Measurements from ENCODE around the gene RTEL1.

DNA sequence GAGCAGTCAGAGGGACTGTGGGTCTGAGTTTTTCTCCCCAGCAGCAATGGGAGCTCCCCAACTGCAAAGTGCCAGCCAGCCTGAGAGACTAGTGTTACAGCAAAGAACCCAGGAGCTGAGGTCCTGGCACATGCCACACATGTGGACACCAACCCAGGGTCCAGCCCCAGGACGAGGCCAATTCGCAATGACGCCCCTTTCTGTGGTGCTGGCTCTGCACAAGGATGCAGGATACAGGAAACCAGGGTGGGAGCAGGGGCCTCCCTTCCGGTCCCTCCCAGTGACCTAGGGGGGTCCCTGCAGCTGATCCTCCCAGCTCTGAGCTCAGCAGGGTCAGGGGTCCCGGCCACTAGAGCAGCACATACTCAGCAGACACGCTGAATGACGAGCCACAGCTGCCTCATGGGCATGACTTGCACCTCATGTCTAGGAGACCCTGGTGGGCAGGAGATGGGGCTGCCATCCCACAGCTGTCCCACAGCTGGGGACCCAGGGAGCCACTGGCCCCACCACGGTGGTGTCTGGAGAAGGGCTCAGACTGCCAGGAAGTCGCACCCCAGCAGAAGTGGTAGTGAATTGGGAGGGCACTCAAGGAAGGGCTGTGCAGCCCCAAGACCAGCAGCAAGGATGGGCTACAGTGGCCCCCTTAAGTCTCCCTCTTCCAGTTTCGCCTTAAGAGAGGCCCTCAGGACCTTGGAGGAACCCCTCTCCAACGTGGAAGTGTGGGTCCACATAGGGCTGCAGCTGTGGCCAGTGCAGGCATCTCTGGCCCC, 46.0 kb downstream of the RTEL1 start:
- no peak for TF ChIP-seq POLR2AphosphoS5 (IDR thresholded peaks at IDR 0.05)
- no peak for TF ChIP-seq CTCF (IDR thresholded peaks at IDR 0.05; ENCODE audit: poor library complexity, severe bottlenecking)
- TF ChIP-seq MXI1 (conservative IDR thresholded peaks at IDR 0.05; ENCODE audit: poor library complexity, severe bottlenecking), result no peak
- TF ChIP-seq EZH2 (IDR thresholded peaks at IDR 0.05; ENCODE audit: borderline replicate concordance, insufficient read depth, low read length, poor library complexity, severe bottlenecking), result no peak
- TF ChIP-seq RAD21 (conservative IDR thresholded peaks at IDR 0.05), result no peak
